ES-I3 (cell line): Measurements from ENCODE around the gene MTUS2.
"Not testable (repeated sequence)": the region's sequence is repeated elsewhere in the genome, so short reads cannot be mapped to it uniquely, and the experiment has no call there.

Experiments used
- H3K36me3 ChIP-seq: 2 replicates; pipeline ENCODE4 v1.6.1; 2013; ENCODE audit warnings: mild to moderate bottlenecking, low read length, control low read depth, moderate library complexity; ENCODE audit not compliant: insufficient read depth
- H3K4me1 ChIP-seq: 2 replicates; pipeline ENCODE4 v1.6.1; 2013; ENCODE audit warnings: mild to moderate bottlenecking, control low read depth, low read length; ENCODE audit not compliant: insufficient read depth
- H3K9ac ChIP-seq: 2 replicates; pipeline ENCODE4 v1.6.1; 2013; ENCODE audit warnings: low read depth, mild to moderate bottlenecking, low read length, moderate library complexity
- H3K9me3 ChIP-seq: 2 replicates; pipeline ENCODE4 v1.6.1; 2013; ENCODE audit warnings: mild to moderate bottlenecking, low read length, moderate library complexity; ENCODE audit not compliant: control insufficient read depth, insufficient read depth

The MTUS2 gene

DNA sequence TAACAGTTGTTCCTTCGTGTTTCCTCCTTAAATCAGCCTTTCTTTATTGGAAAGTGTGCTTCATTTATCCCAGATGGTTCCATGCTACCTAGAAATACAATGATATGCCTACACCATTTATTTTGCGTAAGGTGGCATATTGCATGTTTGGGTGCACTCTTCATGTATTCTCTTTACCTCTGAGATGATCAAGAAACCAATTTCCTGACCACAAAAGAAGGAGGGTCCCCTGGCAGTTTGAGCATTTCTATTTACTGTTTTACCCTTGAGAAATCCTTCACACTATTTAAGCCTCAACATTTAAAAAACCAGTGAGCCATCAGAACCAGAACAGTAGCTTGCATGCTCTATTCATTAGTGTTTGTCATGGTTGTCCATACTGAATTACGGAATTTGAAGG, 354.0 kb downstream of the MTUS2 start:
- Histone ChIP-seq H3K4me1 (no peaks in the 10 kb centered on the region), H3K9ac (no peak overlapping the region), H3K36me3 (no peaks in the 10 kb centered on the region), H3K9me3 (no peaks in the 10 kb centered on the region)

DNA sequence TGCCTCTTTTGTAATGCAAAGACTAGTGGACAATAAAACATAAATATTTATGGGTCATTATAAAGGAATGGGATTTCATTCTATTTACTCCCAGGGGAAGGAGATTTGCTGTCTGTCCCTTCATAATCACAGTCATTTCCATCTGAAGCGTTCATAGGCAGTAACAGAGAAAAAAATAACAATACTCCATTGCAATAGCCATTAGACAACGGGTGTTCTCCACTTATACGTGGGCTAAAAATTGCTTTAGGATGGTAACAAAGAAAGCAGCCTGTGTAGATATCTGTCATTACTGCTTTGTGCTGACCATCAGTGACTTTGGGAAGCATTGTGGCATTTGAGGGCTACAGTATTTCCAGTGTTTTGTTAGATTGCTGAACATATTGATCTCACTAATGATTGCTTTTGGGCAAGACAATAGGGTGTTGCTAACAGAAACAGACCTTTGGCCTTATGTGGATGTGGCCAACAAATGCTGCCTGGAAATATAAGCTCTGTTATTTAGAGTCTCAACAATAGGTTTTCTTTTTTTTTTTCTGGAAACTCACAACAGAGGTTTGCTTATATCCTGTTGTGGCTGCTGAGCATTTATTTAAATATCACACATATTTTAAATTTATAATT, 355.2 kb downstream of the MTUS2 start:
- Histone ChIP-seq H3K4me1 (no peaks in the 10 kb centered on the region), H3K36me3 (no peaks in the 10 kb centered on the region), H3K9ac (no peak overlapping the region), H3K9me3 (no peaks in the 10 kb centered on the region)

DNA sequence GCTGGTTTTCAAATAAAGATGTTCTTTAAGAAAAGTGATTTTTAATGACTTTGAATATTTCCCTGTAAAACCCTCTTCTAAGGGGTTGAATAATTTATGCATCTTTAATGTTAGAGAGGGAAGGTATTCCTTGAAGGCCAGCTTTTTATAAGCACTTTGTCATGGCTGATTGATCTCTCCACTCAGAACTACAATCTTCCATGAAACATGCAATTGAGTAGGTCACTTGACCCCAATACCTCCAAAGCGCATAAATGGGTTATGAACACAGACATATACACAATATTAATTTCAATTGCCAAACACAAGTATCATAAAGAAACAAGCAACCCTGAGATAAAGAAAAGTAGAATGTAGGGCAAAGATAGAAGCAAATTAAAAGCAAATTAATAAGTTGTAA, 359.9 kb downstream of the MTUS2 start:
- no peaks in the 10 kb centered on the region; the same call in 1 of the 2 replicates for H3K9me3 ChIP-seq
- no peaks in the 10 kb centered on the region for H3K4me1 ChIP-seq
- no peaks in the 10 kb centered on the region for H3K36me3 ChIP-seq
- H3K9ac ChIP-seq, result no peak overlapping the region

DNA sequence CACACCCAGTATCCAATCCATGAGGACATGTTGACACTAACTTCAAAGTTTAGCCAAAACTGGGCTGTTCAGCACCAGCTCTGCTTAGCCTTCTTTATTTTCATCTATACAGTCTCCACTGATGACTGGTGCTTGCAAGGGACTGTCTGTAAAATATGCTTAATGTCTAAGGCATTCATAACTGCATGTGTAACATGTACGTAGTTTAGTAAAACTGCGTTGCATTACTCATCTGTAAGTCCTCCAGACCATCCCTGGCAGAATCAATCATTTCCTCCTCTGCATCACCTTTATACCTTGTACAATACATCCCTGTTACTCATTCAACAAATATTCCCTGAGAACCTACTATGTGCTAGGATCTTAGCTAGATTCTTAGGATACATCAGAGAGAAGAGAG, 362.1 kb downstream of the MTUS2 start:
- Histone ChIP-seq H3K36me3 (no peaks in the 10 kb centered on the region), H3K4me1 (no peaks in the 10 kb centered on the region), H3K9ac (no peak overlapping the region), H3K9me3 (no peaks in the 10 kb centered on the region; the same call in 1 of the 2 replicates)

DNA sequence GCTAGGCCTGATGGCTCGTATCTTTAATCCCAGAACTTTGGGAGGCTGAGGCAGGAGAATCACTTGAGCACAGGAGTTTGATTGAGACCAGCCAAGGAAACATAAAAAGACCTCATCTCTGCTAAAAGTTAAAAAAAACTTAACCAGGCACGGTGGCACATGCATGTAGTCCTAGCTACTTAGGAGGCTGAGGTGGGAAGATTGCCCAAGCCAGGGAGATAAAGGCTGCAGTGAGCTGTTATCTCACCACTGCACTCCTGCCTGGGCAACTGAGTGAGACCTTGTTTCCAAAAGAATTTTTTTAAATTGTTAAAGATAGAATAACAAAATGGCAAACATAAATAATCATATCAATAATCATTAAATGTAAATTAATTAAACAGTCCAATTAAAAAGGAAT, 365.8 kb downstream of the MTUS2 start:
- no peaks in the 10 kb centered on the region; the same call in 1 of the 2 replicates for H3K9me3 ChIP-seq
- H3K9ac ChIP-seq, result no peak overlapping the region
- H3K4me1 ChIP-seq, result no peaks in the 10 kb centered on the region
- no peaks in the 10 kb centered on the region for H3K36me3 ChIP-seq

DNA sequence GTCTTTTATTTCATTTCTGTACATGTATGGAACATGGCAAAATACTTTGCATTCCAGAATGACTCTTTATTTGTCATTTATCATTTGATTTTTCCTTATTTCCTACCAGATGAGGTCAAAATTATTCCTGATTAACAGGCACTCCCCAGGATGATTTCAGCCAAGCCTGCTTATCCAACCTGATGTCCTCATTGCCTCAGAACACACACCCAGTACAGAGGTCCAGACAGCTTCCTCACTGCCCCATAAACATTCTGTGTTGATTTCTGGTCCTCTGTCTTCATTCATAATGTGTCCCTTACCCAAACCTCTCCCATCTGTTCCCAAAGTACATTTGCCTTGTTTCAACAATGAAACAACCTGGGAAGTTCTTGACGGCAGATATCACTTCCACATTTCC, 367.4 kb downstream of the MTUS2 start:
- Histone ChIP-seq H3K4me1 (no peaks in the 10 kb centered on the region), H3K36me3 (no peaks in the 10 kb centered on the region), H3K9ac (no peak overlapping the region), H3K9me3 (no peaks in the 10 kb centered on the region; the same call in 1 of the 2 replicates)

DNA sequence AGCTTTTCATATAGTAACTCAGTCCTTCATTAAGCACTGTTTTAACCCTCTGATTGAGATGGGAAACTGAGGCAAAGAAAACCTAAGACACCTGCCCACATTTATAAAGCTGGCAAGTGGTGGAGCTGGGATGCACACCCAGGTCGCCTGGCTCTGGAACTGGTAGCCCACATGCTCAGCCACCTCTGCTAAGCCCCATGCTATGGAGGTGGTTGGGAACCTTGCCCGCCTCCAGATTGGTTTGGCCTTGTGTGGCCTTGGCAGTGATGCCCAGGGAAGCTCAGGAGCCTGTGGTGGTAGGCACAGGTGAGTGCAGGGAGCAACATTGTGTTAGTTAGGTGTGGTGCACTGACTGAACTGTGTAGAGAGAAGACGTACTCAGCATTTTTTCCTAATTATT, 370.2 kb downstream of the MTUS2 start:
- no peaks in the 10 kb centered on the region for H3K4me1 ChIP-seq
- no peaks in the 10 kb centered on the region for H3K36me3 ChIP-seq
- H3K9me3 ChIP-seq, result no peaks in the 10 kb centered on the region
- H3K9ac ChIP-seq, result no peak overlapping the region

DNA sequence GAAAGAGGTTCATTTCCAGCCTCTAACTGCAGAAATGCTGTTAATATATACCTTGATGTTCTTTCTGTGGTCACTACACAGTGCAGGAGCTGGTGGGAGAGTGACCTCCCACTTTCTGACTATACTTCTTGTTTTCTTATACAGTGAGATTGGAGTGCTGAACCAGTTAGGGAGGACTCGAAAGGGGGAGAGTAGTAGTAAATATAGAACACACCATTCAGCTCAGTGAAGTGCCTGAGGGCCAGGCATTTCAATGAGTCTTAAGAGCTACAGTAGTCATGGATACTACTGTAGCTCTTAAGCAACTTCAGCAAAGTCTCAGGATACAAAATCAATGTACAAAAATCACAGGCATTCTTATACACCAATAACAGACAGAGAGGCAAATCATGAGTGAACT, 372.9 kb downstream of the MTUS2 start:
- H3K36me3 ChIP-seq, result no peaks in the 10 kb centered on the region
- no peaks in the 10 kb centered on the region for H3K9me3 ChIP-seq
- H3K9ac ChIP-seq, result no peak overlapping the region
- no peaks in the 10 kb centered on the region for H3K4me1 ChIP-seq

DNA sequence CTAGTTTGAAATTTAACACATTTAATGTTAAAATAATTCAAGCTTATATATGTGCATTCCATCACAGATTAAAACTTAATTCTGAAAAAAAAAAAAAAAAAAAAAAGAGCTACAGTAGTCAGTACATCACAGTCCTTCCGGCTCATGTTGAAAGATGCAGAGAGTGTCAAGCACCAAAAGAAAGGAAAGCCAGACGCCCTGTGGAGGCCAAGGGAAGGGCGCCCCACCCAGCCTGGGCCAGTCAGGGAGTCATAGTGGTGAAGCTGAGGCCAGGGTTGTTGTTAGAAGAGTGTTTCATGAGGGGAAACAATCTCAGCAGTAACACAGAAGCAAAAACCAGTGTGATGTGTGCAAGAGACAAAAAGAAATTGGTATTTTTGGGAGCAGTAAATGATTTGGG, 375.3 kb downstream of the MTUS2 start:
- no peaks in the 10 kb centered on the region for H3K4me1 ChIP-seq
- H3K9me3 ChIP-seq, result no peaks in the 10 kb centered on the region
- no peaks in the 10 kb centered on the region for H3K36me3 ChIP-seq
- no peak overlapping the region for H3K9ac ChIP-seq

DNA sequence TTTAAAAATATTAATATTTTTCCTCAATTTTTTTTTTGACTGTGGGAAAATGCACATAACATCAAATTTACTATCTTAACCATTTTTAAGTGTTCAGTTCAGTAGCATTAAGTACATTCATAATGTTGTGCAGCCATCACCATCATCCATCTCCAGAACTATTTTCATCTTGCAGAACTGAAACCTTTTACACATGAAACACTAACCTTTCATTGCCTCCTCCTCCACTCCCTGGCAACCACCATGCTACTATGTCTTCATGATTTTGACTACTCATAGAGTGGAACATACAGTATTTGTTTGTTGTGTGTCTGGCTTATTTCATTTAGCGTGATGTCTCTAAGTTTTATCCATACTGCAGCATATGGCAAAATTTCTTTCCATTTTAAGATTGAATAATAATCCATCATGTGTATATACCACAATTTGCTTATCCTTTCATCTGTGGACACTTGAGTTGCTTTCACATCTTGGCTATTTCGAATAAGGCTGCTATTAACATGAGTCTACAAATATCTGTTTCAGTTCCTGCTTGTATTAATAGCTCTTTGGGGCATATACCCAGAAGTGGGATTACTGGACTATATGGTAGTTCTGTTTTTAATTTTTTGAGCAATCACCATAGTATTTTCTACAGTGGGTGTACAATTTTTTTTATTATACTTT, 376.4 kb downstream of the MTUS2 start:
- Histone ChIP-seq H3K4me1 (no peaks in the 10 kb centered on the region), H3K36me3 (no peaks in the 10 kb centered on the region), H3K9ac (no peak overlapping the region), H3K9me3 (no peaks in the 10 kb centered on the region)

DNA sequence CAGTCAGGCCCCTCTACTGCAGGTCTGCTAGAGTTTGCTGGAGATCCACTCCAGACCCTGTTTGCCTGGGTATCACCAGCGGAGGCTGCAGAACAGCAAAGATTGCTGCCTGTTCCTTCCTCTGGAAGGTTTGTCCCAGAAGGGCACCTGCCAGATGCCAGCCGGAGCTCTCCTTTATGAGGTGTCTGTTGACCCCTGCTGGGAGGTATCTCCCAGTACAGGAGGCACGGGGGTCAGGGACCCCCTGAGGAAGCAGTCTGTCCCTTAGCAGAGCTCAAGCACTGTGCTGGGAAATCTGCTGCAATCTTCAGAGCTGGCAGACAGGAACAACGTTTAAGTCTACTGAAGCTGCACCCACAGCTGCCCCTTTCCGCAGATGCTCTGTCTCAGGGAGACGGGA, 382.6 kb downstream of the MTUS2 start:
- not testable (repeated sequence) for H3K9me3 ChIP-seq, H3K9ac ChIP-seq, H3K4me1 ChIP-seq, H3K36me3 ChIP-seq

DNA sequence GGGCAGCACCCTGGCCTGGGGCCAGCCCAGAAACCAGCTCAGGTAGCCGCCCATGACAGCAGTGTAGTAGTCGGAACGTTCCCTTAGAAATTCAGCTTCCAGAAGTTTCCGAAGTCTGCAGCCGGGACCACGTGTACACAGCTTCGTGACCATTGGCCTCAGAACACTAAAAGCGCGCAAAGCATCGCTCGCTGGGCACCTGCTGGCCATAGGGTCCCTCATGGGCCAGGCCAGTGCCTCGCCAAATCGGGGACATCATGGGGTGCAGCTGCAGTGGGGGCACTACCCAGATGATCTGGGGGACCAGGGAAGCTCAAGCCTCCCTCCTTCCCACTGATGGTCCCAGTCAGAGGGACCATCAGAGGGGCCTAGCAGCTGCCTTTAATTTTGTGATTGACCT, 384.5 kb downstream of the MTUS2 start:
- H3K9me3 ChIP-seq, result 0 out of 2 replicates have a peak, but pooled peaks cover 2% of the 10 kb centered on the region
- no peaks in the 10 kb centered on the region for H3K36me3 ChIP-seq
- no peak overlapping the region for H3K9ac ChIP-seq

DNA sequence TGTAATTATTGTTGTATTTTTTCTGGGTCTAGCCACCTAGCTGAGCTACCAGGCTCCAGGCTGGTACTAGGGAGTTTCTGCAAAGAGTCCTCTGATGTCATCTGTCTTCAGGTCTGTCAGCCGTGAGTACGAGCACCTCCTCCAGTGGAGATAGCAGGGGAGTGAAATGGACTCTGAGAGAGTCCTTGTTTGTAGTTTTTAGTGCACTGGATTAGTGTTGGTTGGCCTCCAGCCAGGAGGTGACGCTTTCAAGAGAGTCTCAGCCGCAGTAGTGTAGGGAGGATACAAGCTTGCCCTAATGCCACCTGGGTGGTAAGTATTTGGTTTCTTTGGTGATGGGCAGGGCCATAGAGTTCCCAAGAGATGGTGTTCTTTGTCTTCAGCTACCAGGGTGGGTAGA, 390.5 kb downstream of the MTUS2 start:
- 0 out of 2 replicates have a peak, but pooled peaks cover 2% of the 10 kb centered on the region for H3K9me3 ChIP-seq
- H3K36me3 ChIP-seq, result no peaks in the 10 kb centered on the region
- no peaks in the 10 kb centered on the region for H3K4me1 ChIP-seq
- H3K9ac ChIP-seq, result no peak overlapping the region

More for the DNA sequence above, 384.5 kb downstream of the MTUS2 start:
- no peaks in the 10 kb centered on the region for H3K4me1 ChIP-seq

DNA sequence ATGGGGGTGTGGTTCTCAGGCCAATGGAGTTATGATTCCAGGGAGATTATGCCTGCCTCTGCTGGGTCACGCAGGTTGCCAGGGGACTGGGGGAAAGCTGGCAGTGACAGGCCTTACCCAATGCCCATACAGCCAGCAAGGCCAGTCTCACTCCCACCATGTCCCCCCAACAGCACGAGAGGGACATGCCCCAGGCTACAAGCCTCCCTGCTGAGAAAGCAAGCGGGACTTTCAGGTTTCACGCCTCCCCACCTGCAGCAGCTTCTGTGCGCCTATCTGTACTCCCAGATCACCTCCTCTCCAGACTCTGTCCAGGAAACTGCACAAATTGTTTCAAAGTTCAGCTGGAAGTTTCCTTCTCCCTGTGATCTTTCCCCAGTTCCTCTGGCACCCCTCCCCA, 391.0 kb downstream of the MTUS2 start:
- not testable (repeated sequence) for H3K36me3 ChIP-seq, H3K9me3 ChIP-seq, H3K4me1 ChIP-seq, H3K9ac ChIP-seq

DNA sequence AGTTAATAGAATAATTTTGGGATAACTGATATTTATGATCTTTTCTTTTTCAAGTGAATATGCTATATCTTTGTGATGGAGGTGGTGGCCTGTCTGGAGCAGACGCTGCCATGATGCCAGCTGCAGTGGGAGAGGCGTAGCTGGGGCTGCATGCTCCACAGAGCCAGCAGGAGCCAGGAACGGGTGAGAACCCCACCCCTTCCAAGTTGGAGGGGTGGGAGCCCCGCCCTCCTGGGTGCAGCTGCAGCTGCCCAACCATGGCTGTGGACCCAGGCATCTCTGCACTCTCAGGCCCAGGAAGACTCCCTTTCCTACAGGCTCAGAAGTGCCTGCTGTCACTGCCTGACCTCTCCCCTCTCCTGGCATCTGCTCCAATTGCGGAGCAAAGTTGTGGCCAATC, 402.3 kb downstream of the MTUS2 start:
- Histone ChIP-seq H3K9ac (no peak overlapping the region), H3K36me3 (no peaks in the 10 kb centered on the region), H3K9me3 (no peaks in the 10 kb centered on the region; the same call in 1 of the 2 replicates), H3K4me1 (no peaks in the 10 kb centered on the region)
